GM10266 (cell line): ENCODE measurements around the gene HES4.

Experiments used
- DNase-seq: peaks from one replicate; pipeline ENCODE4 v3.0.0; 2012; ENCODE audit errors: extremely low spot score
- TF ChIP-seq, protein P1 (sequence below): IDR thresholded peaks from 2 replicates; pipeline ENCODE4 v1.5.1; 2012; ENCODE audit warnings: mild to moderate bottlenecking, low read depth; ENCODE audit not compliant: control insufficient read depth, insufficient read depth; ENCODE audit errors: missing control alignments

HES4 gene

GRCh38 chr1:1044455-1045078, 44.7 kb upstream of the HES4 start:
- DNase-seq = no peak
- TF ChIP-seq, protein P1, sequence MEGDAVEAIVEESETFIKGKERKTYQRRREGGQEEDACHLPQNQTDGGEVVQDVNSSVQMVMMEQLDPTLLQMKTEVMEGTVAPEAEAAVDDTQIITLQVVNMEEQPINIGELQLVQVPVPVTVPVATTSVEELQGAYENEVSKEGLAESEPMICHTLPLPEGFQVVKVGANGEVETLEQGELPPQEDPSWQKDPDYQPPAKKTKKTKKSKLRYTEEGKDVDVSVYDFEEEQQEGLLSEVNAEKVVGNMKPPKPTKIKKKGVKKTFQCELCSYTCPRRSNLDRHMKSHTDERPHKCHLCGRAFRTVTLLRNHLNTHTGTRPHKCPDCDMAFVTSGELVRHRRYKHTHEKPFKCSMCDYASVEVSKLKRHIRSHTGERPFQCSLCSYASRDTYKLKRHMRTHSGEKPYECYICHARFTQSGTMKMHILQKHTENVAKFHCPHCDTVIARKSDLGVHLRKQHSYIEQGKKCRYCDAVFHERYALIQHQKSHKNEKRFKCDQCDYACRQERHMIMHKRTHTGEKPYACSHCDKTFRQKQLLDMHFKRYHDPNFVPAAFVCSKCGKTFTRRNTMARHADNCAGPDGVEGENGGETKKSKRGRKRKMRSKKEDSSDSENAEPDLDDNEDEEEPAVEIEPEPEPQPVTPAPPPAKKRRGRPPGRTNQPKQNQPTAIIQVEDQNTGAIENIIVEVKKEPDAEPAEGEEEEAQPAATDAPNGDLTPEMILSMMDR = no peak

- no peak for DNase-seq
- TF ChIP-seq, protein P1 = no peak
Observed at GRCh38 chr1:1043921-1044320, 44.0 kb upstream of the HES4 start.

- TF ChIP-seq, protein P1 = no peak
- no peak for DNase-seq
Observed at GRCh38 chr1:1043411-1043810, 43.5 kb upstream of the HES4 start.

GRCh38 chr1:1042835-1043234, 42.9 kb upstream of the HES4 start:
- TF ChIP-seq, protein P1 = no peak

GRCh38 chr1:1041873-1042272, 42.0 kb upstream of the HES4 start:
- no peak for DNase-seq
- TF ChIP-seq, protein P1 = no peak

More at GRCh38 chr1:1042835-1043234, 42.9 kb upstream of the HES4 start:
- no peak for DNase-seq

GRCh38 chr1:1041092-1041523, 41.2 kb upstream of the HES4 start:
- TF ChIP-seq, protein P1 = no peak

More at GRCh38 chr1:1041092-1041523, 41.2 kb upstream of the HES4 start:
- DNase-seq = no peak
